ENCODE data around the gene CAB39. TPM values are rescaled to one million over a fixed set of nuclear protein-coding genes. Genes with fewer than 3 reads are reported as not detected.

CAB39 gene
- total RNA-seq, 1 donor from 2014 or later, result 22.6 TPM

Other genes with a start within 250 kb of the CAB39 start
- 14.2 TPM for gene ITM2C, start 152.1 kb downstream of the CAB39 start, total RNA-seq
- gene GPR55, start 212.4 kb downstream of the CAB39 start, total RNA-seq, result not detected